ENCODE measurements around the gene TBX15. TPM values are rescaled to one million over a fixed set of nuclear protein-coding genes. Genes with fewer than 3 reads are reported as not detected.

Gene TBX15
- 1 to 10 TPM in 1 of 3 donors, under 1 TPM in 2; 0.16 to 2.0 (median 0.79) TPM for polyA plus RNA-seq

DNA sequence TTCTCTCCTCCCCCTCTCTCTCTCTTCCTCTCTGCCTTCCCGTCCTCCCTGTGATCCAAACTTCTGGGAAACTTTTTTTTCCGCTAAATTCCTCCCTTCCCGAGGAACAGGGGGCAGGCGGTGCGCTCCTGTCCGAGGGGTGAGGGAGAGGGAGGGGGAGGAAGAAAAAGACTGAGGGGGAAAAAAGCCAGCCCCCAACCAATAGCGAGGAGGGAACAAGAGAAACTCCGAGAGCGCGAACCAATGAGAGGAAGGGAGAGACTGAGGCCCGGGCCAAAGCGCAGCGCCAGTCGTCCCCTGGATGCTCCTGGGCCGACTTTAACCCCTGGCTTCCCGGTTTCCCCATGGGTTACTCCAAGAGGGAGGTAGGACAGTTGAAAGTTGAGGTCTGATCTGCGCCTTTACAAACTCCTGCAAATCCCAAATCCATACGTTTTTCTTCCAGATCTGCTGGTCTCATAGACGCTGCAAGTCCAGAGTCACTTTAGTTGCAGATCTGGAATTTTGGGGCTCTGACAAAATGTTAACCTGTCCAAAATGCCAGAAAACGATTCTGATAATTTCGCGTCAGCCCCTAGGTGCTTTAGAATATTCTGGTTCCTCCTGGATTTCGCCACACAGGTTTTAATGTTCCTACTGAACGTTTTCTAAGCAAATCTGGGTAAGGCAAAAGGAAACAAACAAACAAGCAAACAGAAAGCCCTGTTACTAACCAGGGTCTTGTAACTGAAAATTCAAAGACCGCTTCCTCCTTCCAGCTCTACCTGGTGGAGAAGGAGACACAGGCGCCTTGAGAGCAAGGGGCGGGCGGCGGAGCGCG, at the start of gene TBX15:
TBX15 (minus strand) TSS at position 158 of the 820 bp plus-strand sequence. CDS start 548 bp downstream, outside the sequence.
- 12 to 18% (median 13%) methylated on average over 30 to 31 of the region's 31 CpGs for WGBS, 3 donors
- no peak within 1 kb of the TSS for H3K27ac ChIP-seq (ENCODE audit: low read depth, low read length)

- no peak overlapping the region for H3K27ac ChIP-seq (ENCODE audit: low read depth, low read length)
Observed at GRCh38 chr1:119034359-119034758, 46.2 kb upstream of the TBX15 start.

DNA sequence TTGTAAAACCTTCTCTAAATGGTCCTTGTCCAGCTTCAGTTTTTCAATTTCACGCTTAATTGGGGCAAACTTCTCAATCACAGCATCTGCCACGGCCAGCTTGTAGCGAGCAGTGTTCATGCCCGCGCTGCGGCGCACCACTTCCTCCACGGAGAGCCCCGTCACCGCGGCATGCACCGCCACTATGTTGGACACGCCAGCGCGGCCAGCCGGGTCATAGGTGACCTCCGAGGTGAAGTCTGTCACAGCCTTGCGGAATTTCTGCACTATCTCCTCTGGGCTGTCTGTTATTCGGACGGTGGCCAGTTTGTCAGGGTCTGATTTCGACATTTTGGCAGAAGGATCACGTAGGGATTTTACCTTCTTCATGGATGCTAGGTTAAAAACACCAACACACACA, 44.8 kb upstream of the TBX15 start:
- 96 to 98% (median 97%) methylated on average over 22 of the region's 22 CpGs for whole genome bisulfite sequencing, 3 donors
- H3K27ac ChIP-seq (ENCODE audit: low read depth, low read length), result no peak overlapping the region

- WGBS, 3 donors, result 91 to 100% (median 94%) methylated on average over 1 of the region's 1 CpG
- no peak overlapping the region for H3K27ac ChIP-seq (ENCODE audit: low read depth, low read length)
Observed at GRCh38 chr1:119027759-119028158, 39.6 kb upstream of the TBX15 start.

GRCh38 chr1:119026956-119027355, 38.8 kb upstream of the TBX15 start:
- H3K27ac ChIP-seq (ENCODE audit: low read depth, low read length), result no peak overlapping the region
- 89 to 91% (median 90%) methylated on average over 5 of the region's 5 CpGs for WGBS, 3 donors

DNA sequence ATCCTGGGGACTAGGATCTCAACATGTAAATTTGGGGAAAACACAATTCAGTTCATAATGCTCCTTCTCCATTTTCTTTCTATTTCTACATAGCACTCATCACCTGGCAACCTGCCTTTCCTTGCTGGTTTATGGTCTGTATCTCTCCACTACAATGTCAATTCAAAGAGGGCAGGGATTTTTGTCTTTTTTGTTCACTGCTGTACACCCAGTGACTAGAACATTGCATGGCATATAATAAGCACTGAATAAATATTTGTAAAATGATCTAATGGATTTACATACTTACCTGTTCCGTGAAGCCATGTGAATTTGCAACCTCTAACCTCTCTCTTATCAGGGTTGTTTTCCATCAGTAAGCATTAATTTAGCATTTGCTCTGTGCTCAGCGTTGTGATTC, 27.4 kb upstream of the TBX15 start:
- 72 to 92% (median 90%) methylated on average over 2 of the region's 2 CpGs for WGBS, 3 donors
- no peak overlapping the region for H3K27ac ChIP-seq (ENCODE audit: low read depth, low read length)

GRCh38 chr1:119012383-119012782, 24.2 kb upstream of the TBX15 start:
- no peak overlapping the region for H3K27ac ChIP-seq (ENCODE audit: low read depth, low read length)
- WGBS, 3 donors, result 84 to 89% (median 87%) methylated on average over 5 of the region's 5 CpGs

GRCh38 chr1:119011706-119012105, 23.6 kb upstream of the TBX15 start:
- 91 to 96% (median 93%) methylated on average over 3 of the region's 3 CpGs for WGBS, 3 donors
- H3K27ac ChIP-seq (ENCODE audit: low read depth, low read length), result no peak overlapping the region

GRCh38 chr1:119011116-119011515, 23.0 kb upstream of the TBX15 start:
- no peak overlapping the region for H3K27ac ChIP-seq (ENCODE audit: low read depth, low read length)
- WGBS, 3 donors, result 87 to 98% (median 95%) methylated on average over 2 of the region's 2 CpGs

DNA sequence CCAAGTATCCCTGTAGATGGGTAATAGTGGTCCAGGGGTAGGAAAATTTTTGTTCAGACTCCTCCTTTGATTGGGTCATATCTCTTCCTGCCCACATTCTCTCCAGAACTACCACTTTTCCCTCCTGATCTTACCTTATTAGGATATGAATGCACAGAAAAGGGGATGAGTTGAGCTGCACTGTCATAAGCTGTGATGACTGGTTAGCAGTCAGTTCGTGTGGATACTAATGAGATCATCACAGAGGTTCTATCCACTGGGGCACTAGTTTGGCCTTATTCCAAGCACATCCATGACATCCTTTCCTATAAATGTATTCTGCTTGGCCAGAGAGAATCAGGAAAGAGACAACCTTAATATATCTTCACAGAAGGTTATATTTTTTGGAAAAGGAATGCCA, 22.1 kb upstream of the TBX15 start:
- WGBS, 3 donors, result 45 to 66% (median 59%) methylated on average over 1 of the region's 1 CpG
- no peak overlapping the region for H3K27ac ChIP-seq (ENCODE audit: low read depth, low read length)

DNA sequence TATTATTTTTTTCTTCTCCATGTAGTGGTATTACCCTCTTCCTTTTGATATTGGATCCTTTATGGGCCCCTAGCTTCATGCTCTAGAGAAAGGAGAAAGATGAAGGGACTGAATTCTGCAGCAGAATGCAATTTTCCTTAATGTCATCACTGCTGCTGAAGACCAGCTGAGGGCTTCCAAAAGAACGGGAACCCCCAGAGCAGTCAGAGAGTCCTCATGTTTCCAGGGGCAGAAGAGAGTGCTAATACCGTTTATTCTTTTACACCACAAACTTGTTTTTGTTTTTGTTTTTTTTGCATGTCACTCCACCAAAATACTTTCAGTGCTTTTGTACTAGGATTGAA, 21.1 kb upstream of the TBX15 start:
- no peak overlapping the region for H3K27ac ChIP-seq (ENCODE audit: low read depth, low read length)
- WGBS, 3 donors, result 19 to 25% (median 21%) methylated on average over 2 of the region's 2 CpGs

GRCh38 chr1:119008483-119009311, 20.6 kb upstream of the TBX15 start:
- no peak overlapping the region for H3K27ac ChIP-seq (ENCODE audit: low read depth, low read length)
- WGBS, 3 donors, result 3 to 7% (median 5%) methylated on average over 22 of the region's 22 CpGs

GRCh38 chr1:119007670-119008482, 19.7 kb upstream of the TBX15 start:
- no peak overlapping the region for H3K27ac ChIP-seq (ENCODE audit: low read depth, low read length)
- WGBS, 3 donors, result 6 to 9% (median 7%) methylated on average over 61 of the region's 61 CpGs

- H3K27ac ChIP-seq (ENCODE audit: low read depth, low read length), result no peak overlapping the region
- 3 to 15% (median 11%) methylated on average over 21 to 22 of the region's 22 CpGs for WGBS, 3 donors
Observed at GRCh38 chr1:119007339-119007669, 19.2 kb upstream of the TBX15 start.

DNA sequence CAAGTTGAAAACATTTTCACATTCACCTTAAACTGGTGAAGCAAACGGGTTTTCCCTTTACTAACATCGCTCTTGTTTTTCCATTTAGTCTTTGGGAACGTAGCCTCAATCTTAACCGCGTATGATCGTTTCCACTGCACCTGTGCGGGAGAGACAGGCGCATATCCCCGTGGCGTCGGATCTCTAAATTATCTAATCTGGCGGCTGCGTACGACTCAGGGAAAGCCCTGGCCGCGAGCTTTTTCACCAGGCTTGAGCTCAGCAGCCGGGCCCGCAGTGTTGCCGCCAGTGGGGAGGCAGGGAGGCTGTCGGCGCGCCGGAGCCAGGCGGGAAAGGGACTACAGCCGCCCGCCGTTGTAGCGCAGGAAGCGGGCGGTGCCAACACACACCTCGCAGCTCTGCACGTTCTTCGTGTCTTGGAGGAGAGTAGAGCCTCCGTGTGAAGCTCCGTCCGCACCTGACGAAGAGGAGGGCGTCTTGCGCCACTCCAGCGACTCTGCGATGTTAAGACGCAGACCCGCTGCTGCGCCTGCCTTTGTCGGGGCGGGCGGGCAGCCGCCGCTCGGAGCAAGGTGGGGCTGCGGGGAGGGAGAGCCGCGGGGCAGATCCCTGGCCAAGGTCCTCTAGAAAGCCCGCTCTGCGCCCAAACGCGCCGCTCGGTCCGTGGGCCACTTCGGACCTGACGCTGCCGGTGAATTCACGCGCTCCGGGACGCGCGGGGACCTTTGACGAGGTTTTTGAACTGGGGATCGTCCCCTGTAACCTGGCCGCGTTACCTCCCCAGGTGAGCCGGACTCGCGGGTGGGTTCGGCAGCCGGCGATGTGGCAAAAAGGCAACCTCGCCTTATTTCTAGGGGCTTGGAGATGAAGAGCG, 18.5 kb upstream of the TBX15 start:
- H3K27ac ChIP-seq (ENCODE audit: low read depth, low read length), result no peak overlapping the region

GRCh38 chr1:119005724-119006405, 17.7 kb upstream of the TBX15 start:
- H3K27ac ChIP-seq (ENCODE audit: low read depth, low read length), result no peak overlapping the region
- 11 to 17% (median 16%) methylated on average over 17 of the region's 17 CpGs for WGBS, 3 donors

More for the DNA sequence above, 18.5 kb upstream of the TBX15 start:
- whole genome bisulfite sequencing, 3 donors, result 3 to 5% (median 4%) methylated on average over 81 of the region's 81 CpGs

DNA sequence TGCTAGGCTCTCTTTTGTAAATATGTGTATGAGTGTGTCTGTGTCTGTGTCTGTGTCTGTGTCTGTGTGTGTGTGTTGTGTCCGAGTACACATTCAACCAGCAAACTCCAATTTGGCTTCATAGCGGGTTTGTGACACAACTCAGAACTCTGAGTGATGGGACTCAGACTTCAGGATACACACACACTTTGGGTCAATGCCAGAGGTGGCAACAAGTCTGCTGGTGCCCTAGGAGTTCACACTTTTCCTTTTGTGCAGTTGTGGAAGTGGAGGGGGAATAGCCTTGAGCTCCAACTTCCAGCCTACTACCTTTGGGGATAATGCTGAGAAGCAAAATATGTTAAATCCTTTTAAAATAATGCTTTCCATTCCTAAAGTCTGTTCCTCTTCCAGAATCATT, 16.6 kb upstream of the TBX15 start:
- 50 to 64% (median 57%) methylated on average over 2 of the region's 2 CpGs for WGBS, 3 donors

More for the DNA sequence above, 16.6 kb upstream of the TBX15 start:
- no peak overlapping the region for H3K27ac ChIP-seq (ENCODE audit: low read depth, low read length)
